Neural cell (in vitro differentiated cells): ENCODE results near the gene STYK1. TPM values are rescaled to one million over a fixed set of nuclear protein-coding genes. Genes with fewer than 3 reads are reported as not detected.

Experiments used
- H2AFZ ChIP-seq: fragments of 200-600, 300-800 bp; sonication (generic), shearing (Covaris generic); 2 replicates; pipeline ENCODE4 v1.6.0; 2014; ENCODE audit warnings: low read depth, mild to moderate bottlenecking, antibody characterized with exemption, low read length, moderate library complexity
- H3F3A ChIP-seq: fragments of 200-600 bp; shearing (Covaris generic); 2 replicates; pipeline ENCODE4 v1.6.1; 2016; ENCODE audit warnings: mild to moderate bottlenecking, moderate library complexity, mixed read lengths, antibody characterized with exemption, low read length; ENCODE audit not compliant: insufficient read depth, poor library complexity, severe bottlenecking
- H3K27ac ChIP-seq: fragments of 200-600, 300-800 bp; sonication (generic), shearing (Covaris generic); 2 replicates; pipeline ENCODE4 v1.5.1; 2014; ENCODE audit warnings: mild to moderate bottlenecking, low read length, moderate library complexity
- H3K27me3 ChIP-seq: fragments of 300-800, 200-600 bp; sonication (generic), shearing (Covaris generic); 2 replicates; pipeline ENCODE4 v1.6.0; 2014; ENCODE audit warnings: mild to moderate bottlenecking, low read depth, low read length, moderate library complexity; ENCODE audit not compliant: insufficient read depth
- H3K36me3 ChIP-seq: fragments of 300-800, 200-600 bp; sonication (generic), shearing (Covaris generic); 2 replicates; pipeline ENCODE4 v1.5.1; 2014; ENCODE audit warnings: mild to moderate bottlenecking, antibody characterized with exemption, low read length, moderate library complexity; ENCODE audit not compliant: insufficient read depth
- H3K4me2 ChIP-seq: fragments of 300-800, 200-600 bp; sonication (generic), shearing (Covaris generic); 2 replicates; pipeline ENCODE4 v1.6.0; 2014; ENCODE audit warnings: mild to moderate bottlenecking, low read length
- H3K4me3 ChIP-seq: fragments of 300-800, 200-600 bp; sonication (generic), shearing (Covaris generic); 2 replicates; pipeline ENCODE4 v1.5.1; 2014; ENCODE audit warnings: mild to moderate bottlenecking, low read length, moderate library complexity
- H3K79me2 ChIP-seq: fragments of 200-600 bp; shearing (Covaris generic); replicated peaks from 2 replicates; pipeline ENCODE4 v1.6.0; 2014; ENCODE audit warnings: mild to moderate bottlenecking, low read length, moderate library complexity; ENCODE audit not compliant: insufficient read depth
- H3K9ac ChIP-seq: fragments of 300-800, 200-600 bp; sonication (generic), shearing (Covaris generic); 2 replicates; pipeline ENCODE4 v1.6.1; 2016; ENCODE audit warnings: mild to moderate bottlenecking, low read length, mixed read lengths
- H3K9me2 ChIP-seq: fragments of 200-600 bp; shearing (Covaris generic); 2 replicates; pipeline ENCODE4 v1.6.1; 2016; ENCODE audit warnings: mild to moderate bottlenecking, low read length, mixed read lengths; ENCODE audit not compliant: insufficient read depth
- H3K9me3 ChIP-seq: fragments of 200-600, 300-800 bp; sonication (generic), shearing (Covaris generic); 2 replicates; pipeline ENCODE4 v1.6.1; 2016; ENCODE audit warnings: mild to moderate bottlenecking, mixed run types, low read length, moderate library complexity, mixed read lengths
- H4K20me1 ChIP-seq: fragments of 200-600 bp; shearing (Covaris generic); 2 replicates; pipeline ENCODE4 v1.6.1; 2016; ENCODE audit warnings: mild to moderate bottlenecking, mixed run types; ENCODE audit not compliant: insufficient read depth
- EP300 ChIP-seq: fragments of 450-650 bp; conservative IDR thresholded peaks from 2 replicates; pipeline ENCODE4 v1.6.1; 2014; ENCODE audit warnings: antibody characterized with exemption, mild to moderate bottlenecking, moderate library complexity; ENCODE audit not compliant: poor library complexity, severe bottlenecking
- EZH2 ChIP-seq: fragments of 200-600, 300-800 bp; shearing (Covaris generic), sonication (generic); IDR thresholded peaks from 2 replicates; pipeline ENCODE4 v1.6.1; 2014; ENCODE audit warnings: antibody characterized with exemption, low read length, borderline replicate concordance, mild to moderate bottlenecking; ENCODE audit not compliant: insufficient read depth, poor library complexity, severe bottlenecking
- MXI1 ChIP-seq: fragments of 450-650 bp; conservative IDR thresholded peaks from 2 replicates; pipeline ENCODE4 v1.6.1; 2014; ENCODE audit warnings: antibody characterized with exemption, mild to moderate bottlenecking; ENCODE audit not compliant: poor library complexity, severe bottlenecking
- POLR2AphosphoS5 ChIP-seq: IDR thresholded peaks from 2 replicates; pipeline ENCODE4 v1.6.1; 2012
- RAD21 ChIP-seq: fragments of 450-650 bp; conservative IDR thresholded peaks from 2 replicates; pipeline ENCODE4 v1.6.1; 2014; ENCODE audit warnings: antibody characterized with exemption, mild to moderate bottlenecking, moderate library complexity
- SMC3 ChIP-seq: fragments of 450-650 bp; conservative IDR thresholded peaks from 2 replicates; pipeline ENCODE4 v1.6.1; 2014; ENCODE audit warnings: antibody characterized with exemption, mild to moderate bottlenecking, moderate library complexity; ENCODE audit not compliant: poor library complexity
- TAF1 ChIP-seq: IDR thresholded peaks from 2 replicates; pipeline ENCODE4 v1.6.1; 2012; ENCODE audit warnings: low read depth
- polyA plus RNA-seq: library from polyadenylated mRNA; depleted of rRNA; stranded (reverse); fragments of >200 nt; gene quantifications from 2 replicates; pipeline ENCODE4 v1.2.3, GENCODE V29; 2014
- TF ChIP-seq, protein P1 (sequence below): IDR thresholded peaks from 2 replicates; pipeline ENCODE4 v1.6.1; 2012; ENCODE audit warnings: borderline replicate concordance
- TF ChIP-seq, protein P2 (sequence below): fragments of 450-650 bp; IDR thresholded peaks from 2 replicates; pipeline ENCODE4 v1.5.1; 2014; ENCODE audit warnings: antibody characterized with exemption, mild to moderate bottlenecking, moderate library complexity; ENCODE audit not compliant: poor library complexity, severe bottlenecking

Gene STYK1
- polyA plus RNA-seq, 1 donor from 2014 or later, result 0.24 TPM

DNA sequence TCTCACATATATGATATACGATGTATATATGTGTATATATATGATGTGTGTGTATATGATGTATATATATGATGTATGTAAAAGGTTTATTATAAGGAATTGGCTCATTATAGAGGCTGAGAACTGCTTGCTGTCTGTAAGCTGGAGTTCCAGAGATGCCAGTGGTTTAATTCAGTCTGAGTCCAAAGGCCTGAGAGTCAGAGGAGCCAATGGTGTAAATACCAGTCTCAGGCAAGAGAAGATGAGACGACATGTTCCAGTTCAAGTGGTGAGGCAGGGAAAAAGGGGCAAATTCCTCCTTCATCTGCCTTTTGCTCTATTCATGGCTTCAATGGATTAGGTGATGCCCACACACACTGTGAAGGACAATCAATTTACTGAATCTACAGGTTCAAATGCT lies 17.1 kb upstream of the STYK1 start:
- H3K4me3 ChIP-seq, result no peak overlapping the region
- no peak overlapping the region for H2AFZ ChIP-seq
- H3F3A ChIP-seq, result no peaks in the 10 kb centered on the region
- no peaks in the 10 kb centered on the region for H3K9me2 ChIP-seq
- H3K27ac ChIP-seq, result no peak overlapping the region
- no peak overlapping the region for H3K4me2 ChIP-seq
- H3K79me2 ChIP-seq, result no peaks in the 10 kb centered on the region
- no peaks in the 10 kb centered on the region for H4K20me1 ChIP-seq
- H3K9ac ChIP-seq, result no peak overlapping the region
- H3K27me3 ChIP-seq, result no peaks in the 10 kb centered on the region
- H3K36me3 ChIP-seq, result no peaks in the 10 kb centered on the region
- TF ChIP-seq, protein P1, sequence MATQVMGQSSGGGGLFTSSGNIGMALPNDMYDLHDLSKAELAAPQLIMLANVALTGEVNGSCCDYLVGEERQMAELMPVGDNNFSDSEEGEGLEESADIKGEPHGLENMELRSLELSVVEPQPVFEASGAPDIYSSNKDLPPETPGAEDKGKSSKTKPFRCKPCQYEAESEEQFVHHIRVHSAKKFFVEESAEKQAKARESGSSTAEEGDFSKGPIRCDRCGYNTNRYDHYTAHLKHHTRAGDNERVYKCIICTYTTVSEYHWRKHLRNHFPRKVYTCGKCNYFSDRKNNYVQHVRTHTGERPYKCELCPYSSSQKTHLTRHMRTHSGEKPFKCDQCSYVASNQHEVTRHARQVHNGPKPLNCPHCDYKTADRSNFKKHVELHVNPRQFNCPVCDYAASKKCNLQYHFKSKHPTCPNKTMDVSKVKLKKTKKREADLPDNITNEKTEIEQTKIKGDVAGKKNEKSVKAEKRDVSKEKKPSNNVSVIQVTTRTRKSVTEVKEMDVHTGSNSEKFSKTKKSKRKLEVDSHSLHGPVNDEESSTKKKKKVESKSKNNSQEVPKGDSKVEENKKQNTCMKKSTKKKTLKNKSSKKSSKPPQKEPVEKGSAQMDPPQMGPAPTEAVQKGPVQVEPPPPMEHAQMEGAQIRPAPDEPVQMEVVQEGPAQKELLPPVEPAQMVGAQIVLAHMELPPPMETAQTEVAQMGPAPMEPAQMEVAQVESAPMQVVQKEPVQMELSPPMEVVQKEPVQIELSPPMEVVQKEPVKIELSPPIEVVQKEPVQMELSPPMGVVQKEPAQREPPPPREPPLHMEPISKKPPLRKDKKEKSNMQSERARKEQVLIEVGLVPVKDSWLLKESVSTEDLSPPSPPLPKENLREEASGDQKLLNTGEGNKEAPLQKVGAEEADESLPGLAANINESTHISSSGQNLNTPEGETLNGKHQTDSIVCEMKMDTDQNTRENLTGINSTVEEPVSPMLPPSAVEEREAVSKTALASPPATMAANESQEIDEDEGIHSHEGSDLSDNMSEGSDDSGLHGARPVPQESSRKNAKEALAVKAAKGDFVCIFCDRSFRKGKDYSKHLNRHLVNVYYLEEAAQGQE, result no peak
- TF ChIP-seq MXI1 (no peak), TAF1 (no peak), EP300 (no peak), EZH2 (no peak), RAD21 (no peak)
- no peaks in the 10 kb centered on the region for H3K9me3 ChIP-seq

DNA sequence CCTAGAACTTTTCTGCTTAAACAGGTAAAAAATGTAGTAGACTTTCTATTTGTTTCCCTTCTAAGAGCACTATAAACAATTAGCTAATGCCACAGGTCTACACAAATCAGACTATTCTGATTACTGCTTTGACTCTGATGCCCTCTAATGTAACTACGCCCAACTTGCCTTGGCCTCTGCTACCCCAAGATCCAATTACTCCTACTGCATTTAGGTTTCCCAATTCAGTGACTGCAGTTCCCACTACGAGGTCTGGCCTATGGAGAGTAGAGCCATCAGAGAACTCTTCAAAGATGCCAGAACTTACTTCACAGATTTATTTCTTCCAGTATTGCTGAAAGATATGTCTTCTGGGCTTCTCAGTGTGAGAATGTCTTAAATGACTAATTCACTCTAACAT lies 15.3 kb upstream of the STYK1 start:
- H3K36me3 ChIP-seq, result no peaks in the 10 kb centered on the region
- H3K4me3 ChIP-seq, result no peak overlapping the region
- H2AFZ ChIP-seq, result no peak overlapping the region
- no peaks in the 10 kb centered on the region for H4K20me1 ChIP-seq
- H3K4me2 ChIP-seq, result no peak overlapping the region
- no peaks in the 10 kb centered on the region for H3F3A ChIP-seq
- no peaks in the 10 kb centered on the region for H3K9me2 ChIP-seq
- H3K27me3 ChIP-seq, result no peaks in the 10 kb centered on the region
- H3K9ac ChIP-seq, result no peak overlapping the region
- TF ChIP-seq MXI1, result no peak
- no peak for TF ChIP-seq TAF1
- TF ChIP-seq RAD21, result no peak
- TF ChIP-seq POLR2AphosphoS5, result no peak
- TF ChIP-seq, protein P2, sequence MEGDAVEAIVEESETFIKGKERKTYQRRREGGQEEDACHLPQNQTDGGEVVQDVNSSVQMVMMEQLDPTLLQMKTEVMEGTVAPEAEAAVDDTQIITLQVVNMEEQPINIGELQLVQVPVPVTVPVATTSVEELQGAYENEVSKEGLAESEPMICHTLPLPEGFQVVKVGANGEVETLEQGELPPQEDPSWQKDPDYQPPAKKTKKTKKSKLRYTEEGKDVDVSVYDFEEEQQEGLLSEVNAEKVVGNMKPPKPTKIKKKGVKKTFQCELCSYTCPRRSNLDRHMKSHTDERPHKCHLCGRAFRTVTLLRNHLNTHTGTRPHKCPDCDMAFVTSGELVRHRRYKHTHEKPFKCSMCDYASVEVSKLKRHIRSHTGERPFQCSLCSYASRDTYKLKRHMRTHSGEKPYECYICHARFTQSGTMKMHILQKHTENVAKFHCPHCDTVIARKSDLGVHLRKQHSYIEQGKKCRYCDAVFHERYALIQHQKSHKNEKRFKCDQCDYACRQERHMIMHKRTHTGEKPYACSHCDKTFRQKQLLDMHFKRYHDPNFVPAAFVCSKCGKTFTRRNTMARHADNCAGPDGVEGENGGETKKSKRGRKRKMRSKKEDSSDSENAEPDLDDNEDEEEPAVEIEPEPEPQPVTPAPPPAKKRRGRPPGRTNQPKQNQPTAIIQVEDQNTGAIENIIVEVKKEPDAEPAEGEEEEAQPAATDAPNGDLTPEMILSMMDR, result no peak
- TF ChIP-seq EP300, result no peak
- TF ChIP-seq, protein P1, result no peak
- no peak for TF ChIP-seq SMC3
- no peak for TF ChIP-seq EZH2
- H3K27ac ChIP-seq, result no peak overlapping the region
- H3K9me3 ChIP-seq, result no peaks in the 10 kb centered on the region
- H3K79me2 ChIP-seq, result no peaks in the 10 kb centered on the region
